COLO668 (cell line): ENCODE measurements around the gene GATB.

ENCODE experiments used
- DNase-seq: peaks from one replicate; lab custom pipeline; 2025; ENCODE audit not compliant: unreplicated experiment; lab: John Stamatoyannopoulos, UW

GATB gene

GRCh38 chr4:151657896-151658295 lies 102.9 kb downstream of the GATB start:
- DNase-seq = no peak

- DNase-seq = no peak
Observed at GRCh38 chr4:151656058-151656457, 104.7 kb downstream of the GATB start.

- DNase-seq = no peak
Observed at GRCh38 chr4:151653548-151653918, 107.3 kb downstream of the GATB start.

- no peak for DNase-seq
Observed at GRCh38 chr4:151652841-151653547, 107.8 kb downstream of the GATB start.

GRCh38 chr4:151651496-151651895 lies 109.3 kb downstream of the GATB start:
- no peak for DNase-seq

- DNase-seq = no peak
Observed at GRCh38 chr4:151649479-151649878, 111.3 kb downstream of the GATB start.

GRCh38 chr4:151646322-151646721 lies 114.5 kb downstream of the GATB start:
- no peak for DNase-seq

GRCh38 chr4:151644622-151645021 lies 116.2 kb downstream of the GATB start:
- peak; percentile 40 for DNase-seq

- no peak for DNase-seq
Observed at GRCh38 chr4:151643564-151643963, 117.2 kb downstream of the GATB start.

GRCh38 chr4:151641983-151642382 lies 118.8 kb downstream of the GATB start:
- DNase-seq = no peak

GRCh38 chr4:151641167-151641566 lies 119.6 kb downstream of the GATB start:
- no peak for DNase-seq

GRCh38 chr4:151640381-151640780 lies 120.4 kb downstream of the GATB start:
- DNase-seq = no peak

- DNase-seq = no peak
Observed at GRCh38 chr4:151638295-151638858, 122.4 kb downstream of the GATB start.

GRCh38 chr4:151631349-151631748 lies 129.5 kb downstream of the GATB start:
- DNase-seq = no peak

GRCh38 chr4:151629097-151629783 lies 131.6 kb downstream of the GATB start:
- no peak for DNase-seq

- no peak for DNase-seq
Observed at GRCh38 chr4:151628001-151628608, 132.7 kb downstream of the GATB start.

- DNase-seq = no peak
Observed at GRCh38 chr4:151627491-151627890, 133.3 kb downstream of the GATB start.

GRCh38 chr4:151626751-151627150 lies 134.1 kb downstream of the GATB start:
- DNase-seq = no peak

GRCh38 chr4:151626228-151626627 lies 134.6 kb downstream of the GATB start:
- DNase-seq = no peak

- DNase-seq = no peak
Observed at GRCh38 chr4:151624626-151625565, 135.9 kb downstream of the GATB start.
